ENCODE results near the gene MKLN1. TPM values are rescaled to one million over a fixed set of nuclear protein-coding genes. Genes with fewer than 3 reads are reported as not detected.
A peak's percentile ranks its signal among the peaks of the same experiment; 100 is the strongest.
"Not testable (repeated sequence)": the region's sequence is repeated elsewhere in the genome, so short reads cannot be mapped to it uniquely, and the experiment has no call there.

Gene MKLN1
- total RNA-seq, 1 donor from 2014 or later, result 20.4 TPM

- DNase-seq (ENCODE audit: low read depth in 2 of 2), result not testable (repeated sequence)
These were observed 135.0 kb downstream of the MKLN1 start for GRCh38 chr7:131462715-131463114.

- DNase-seq (ENCODE audit: low read depth in 2 of 2), result no peak
These were observed 139.2 kb downstream of the MKLN1 start for GRCh38 chr7:131466735-131467365.

- DNase-seq (ENCODE audit: low read depth in 2 of 2), result no peak
These were observed 140.1 kb downstream of the MKLN1 start for GRCh38 chr7:131467788-131468187.

- DNase-seq (ENCODE audit: low read depth in 2 of 2), result no peak
These were observed 143.8 kb downstream of the MKLN1 start for GRCh38 chr7:131471250-131472004.

- no peak for DNase-seq (ENCODE audit: low read depth in 2 of 2)
These were observed 149.1 kb downstream of the MKLN1 start for GRCh38 chr7:131476740-131477139.

GRCh38 chr7:131480384-131481315 lies 153.0 kb downstream of the MKLN1 start:
- peak; percentile 60 to 81 for DNase-seq (ENCODE audit: low read depth in 2 of 2)

- DNase-seq (ENCODE audit: low read depth in 2 of 2), result no peak
These were observed 155.1 kb downstream of the MKLN1 start for GRCh38 chr7:131482800-131483199.

GRCh38 chr7:131483586-131483985 lies 155.9 kb downstream of the MKLN1 start:
- no peak for DNase-seq (ENCODE audit: low read depth in 2 of 2)

- DNase-seq (ENCODE audit: low read depth in 2 of 2), result peak in 1 of 2 donors; percentile 75
These were observed 158.7 kb downstream of the MKLN1 start for GRCh38 chr7:131486346-131486745.

GRCh38 chr7:131487217-131487616 lies 159.5 kb downstream of the MKLN1 start:
- no peak for DNase-seq (ENCODE audit: low read depth in 2 of 2)

GRCh38 chr7:131488361-131488760 lies 160.7 kb downstream of the MKLN1 start:
- DNase-seq (ENCODE audit: low read depth in 2 of 2), result peak; percentile 30 to 44

- no peak for DNase-seq (ENCODE audit: low read depth in 2 of 2)
These were observed 161.5 kb downstream of the MKLN1 start for GRCh38 chr7:131489196-131489595.

- no peak for DNase-seq (ENCODE audit: low read depth in 2 of 2)
These were observed 162.2 kb downstream of the MKLN1 start for GRCh38 chr7:131489881-131490280.

- DNase-seq (ENCODE audit: low read depth in 2 of 2), result no peak
These were observed 165.4 kb downstream of the MKLN1 start for GRCh38 chr7:131493081-131493480.

- no peak for DNase-seq (ENCODE audit: low read depth in 2 of 2)
These were observed 165.9 kb downstream of the MKLN1 start for GRCh38 chr7:131493581-131493980.

- DNase-seq (ENCODE audit: low read depth in 2 of 2), result no peak
These were observed 166.5 kb downstream of the MKLN1 start for GRCh38 chr7:131494182-131494581.

GRCh38 chr7:131495669-131496498 lies 168.2 kb downstream of the MKLN1 start:
- DNase-seq (ENCODE audit: low read depth in 2 of 2), result no peak

GRCh38 chr7:131497454-131497853 lies 169.8 kb downstream of the MKLN1 start:
- peak in 1 of 2 donors; percentile 39 for DNase-seq (ENCODE audit: low read depth in 2 of 2)

- DNase-seq (ENCODE audit: low read depth in 2 of 2), result peak in 1 of 2 donors; percentile 38
These were observed 170.7 kb downstream of the MKLN1 start for GRCh38 chr7:131498237-131498885.

- DNase-seq (ENCODE audit: low read depth in 2 of 2), result no peak
These were observed 172.1 kb downstream of the MKLN1 start for GRCh38 chr7:131499801-131500200.

- DNase-seq (ENCODE audit: low read depth in 2 of 2), result no peak
These were observed 172.7 kb downstream of the MKLN1 start for GRCh38 chr7:131500357-131500756.
